HUDEP-2 (cell line): ENCODE data around the gene STK32C.
"Not testable (repeated sequence)": the region's sequence is repeated elsewhere in the genome, so short reads cannot be mapped to it uniquely, and the experiment has no call there.

Experiments
- DNase-seq, 76 experiments: peaks; one replicate each; lab custom pipeline; 2025; ENCODE audit not compliant: unreplicated experiment in 76 of 76; lab: John Stamatoyannopoulos, UW

STK32C gene

GRCh38 chr10:132220996-132221395, 86.8 kb downstream of the STK32C start:
- not testable (repeated sequence) for DNase-seq

GRCh38 chr10:132220061-132220460, 87.7 kb downstream of the STK32C start:
- no peak for DNase-seq

- DNase-seq, result no peak
Measured at GRCh38 chr10:132219486-132219885, 88.3 kb downstream of the STK32C start.

- not testable (repeated sequence) for DNase-seq
Measured at GRCh38 chr10:132216441-132216840, 91.3 kb downstream of the STK32C start.

GRCh38 chr10:132213917-132214316, 93.8 kb downstream of the STK32C start:
- DNase-seq, result no peak

GRCh38 chr10:132212816-132213215, 94.9 kb downstream of the STK32C start:
- DNase-seq, result no peak

GRCh38 chr10:132211246-132211645, 96.5 kb downstream of the STK32C start:
- no peak for DNase-seq

GRCh38 chr10:132210766-132211165, 97.0 kb downstream of the STK32C start:
- DNase-seq, result no peak

- DNase-seq, result no peak
Measured at GRCh38 chr10:132209978-132210530, 97.7 kb downstream of the STK32C start.

GRCh38 chr10:132209130-132209529, 98.6 kb downstream of the STK32C start:
- no peak for DNase-seq

GRCh38 chr10:132208462-132209050, 99.2 kb downstream of the STK32C start:
- no peak for DNase-seq

GRCh38 chr10:132207536-132208461, 100.0 kb downstream of the STK32C start:
- DNase-seq, result no peak

- DNase-seq, result no peak
Measured at GRCh38 chr10:132206806-132207535, 100.8 kb downstream of the STK32C start.

- DNase-seq, result no peak
Measured at GRCh38 chr10:132206377-132206745, 101.4 kb downstream of the STK32C start.

GRCh38 chr10:132205650-132206376, 101.9 kb downstream of the STK32C start:
- no peak for DNase-seq

- DNase-seq, result no peak
Measured at GRCh38 chr10:132204781-132205473, 102.8 kb downstream of the STK32C start.

- DNase-seq, result no peak
Measured at GRCh38 chr10:132204078-132204780, 103.5 kb downstream of the STK32C start.

GRCh38 chr10:132203256-132204077, 104.3 kb downstream of the STK32C start:
- no peak for DNase-seq
